HepG2 (cell line): ENCODE measurements around the gene RASD1.

Experiments
- ATF3 ChIP-seq: sonication (generic); formaldehyde crosslinking; IDR thresholded peaks from 2 replicates; pipeline ENCODE4 v1.4.0; 2020; ENCODE audit warnings: missing genetic modification reagents
- CBX2 ChIP-seq, 2 experiments: fragments of 200-600 bp in 1 of 2; sonication (generic); formaldehyde crosslinking in 1 of 2; IDR thresholded peaks; 2 replicates each; pipeline versions ENCODE4 v1.7.0 to v1.8.1; 2018 to 2022; ENCODE audit warnings: low read depth in 2 of 2, low read length in 1 of 2, mild to moderate bottlenecking in 1 of 2, missing genetic modification reagents in 1 of 2
- EZH2 ChIP-seq: conservative IDR thresholded peaks from 2 replicates; pipeline ENCODE4 v1.6.1; 2012; ENCODE audit warnings: mild to moderate bottlenecking, low read depth, low read length, moderate library complexity
- HES4 ChIP-seq: sonication (generic); formaldehyde crosslinking; IDR thresholded peaks from 2 replicates; pipeline ENCODE4 v1.9.0; 2021; ENCODE audit warnings: mild to moderate bottlenecking, missing genetic modification reagents, borderline replicate concordance
- IKZF1 ChIP-seq: fragments of 450-650 bp; IDR thresholded peaks from 2 replicates; pipeline ENCODE4 v1.7.1; 2016
- MLLT10 ChIP-seq: sonication (generic); formaldehyde crosslinking; IDR thresholded peaks from 2 replicates; pipeline ENCODE4 v1.4.0; 2020; ENCODE audit warnings: missing genetic modification reagents
- TAF1 ChIP-seq: sonication (generic); formaldehyde crosslinking; IDR thresholded peaks from 2 replicates; pipeline ENCODE4 v1.4.0; 2020; ENCODE audit warnings: missing genetic modification reagents
- TBL1XR1 ChIP-seq: fragments of 150-350 bp; IDR thresholded peaks from 2 replicates; pipeline ENCODE4 v1.6.1; 2014; ENCODE audit warnings: borderline replicate concordance, low read length; ENCODE audit not compliant: partially characterized antibody
- ZNF143 ChIP-seq: sonication (generic); formaldehyde crosslinking; IDR thresholded peaks from 2 replicates; pipeline ENCODE4 v1.4.0; 2020; ENCODE audit warnings: missing genetic modification reagents
- ZNF572 ChIP-seq: sonication (generic); formaldehyde crosslinking; IDR thresholded peaks from 2 replicates; pipeline ENCODE4 v1.5.1; 2020; ENCODE audit warnings: mild to moderate bottlenecking, missing genetic modification reagents

GRCh38 chr17:17511881-17512858, 16.0 kb upstream of the RASD1 start:
- TF ChIP-seq EZH2 (no peak), ZNF572 (CRISPR knock-in tag) (no peak), CBX2 (IDR thresholded peaks at IDR 0.05; ENCODE audit: low read depth, low read length) (no peak), CBX2 (CRISPR knock-in tag; IDR thresholded peaks at IDR 0.05; ENCODE audit: low read depth) (no peak), HES4 (no peak), MLLT10 (no peak), TBL1XR1 (no peak), ATF3 (CRISPR knock-in tag) (no peak), TAF1 (CRISPR knock-in tag) (no peak), IKZF1 (no peak), ZNF143 (CRISPR knock-in tag) (no peak)
